ENCODE data around the gene SCAPER.

SCAPER gene

DNA sequence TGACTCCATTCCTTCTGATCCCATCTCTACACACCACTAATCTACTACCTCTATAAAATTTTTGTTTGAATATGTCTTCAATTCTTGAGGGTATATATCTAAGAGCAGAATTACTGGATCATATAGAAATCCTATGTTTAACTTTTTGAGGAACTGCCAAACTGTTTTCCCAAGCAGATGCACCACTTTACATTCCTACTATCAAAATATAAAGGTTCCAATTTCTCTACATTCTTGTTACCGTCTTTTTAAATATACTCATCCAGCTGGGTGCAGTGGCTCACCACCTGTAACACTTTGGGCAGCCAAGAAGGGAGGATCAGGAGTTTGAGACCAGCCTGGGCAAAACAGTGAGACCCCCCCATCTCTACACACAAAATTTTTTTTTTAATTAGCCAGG, 268.0 kb downstream of the SCAPER start:
- DNase-seq (ENCODE audit: low spot score): no peak
- Histone ChIP-seq H3K36me3 (ENCODE audit: low read depth) (no peaks in the 10 kb centered on the region), H3K27me3 (ENCODE audit: insufficient read depth, poor library complexity, severe bottlenecking) (no peaks in the 10 kb centered on the region), H3K27ac (ENCODE audit: poor library complexity, severe bottlenecking) (no peak overlapping the region), H3K4me3 (ENCODE audit: severe bottlenecking) (no peak overlapping the region), H3K9me3 (ENCODE audit: severe bottlenecking) (no peaks in the 10 kb centered on the region), H3K4me1 (ENCODE audit: insufficient read depth, poor library complexity, severe bottlenecking) (no peaks in the 10 kb centered on the region)
- TF ChIP-seq, protein P1, sequence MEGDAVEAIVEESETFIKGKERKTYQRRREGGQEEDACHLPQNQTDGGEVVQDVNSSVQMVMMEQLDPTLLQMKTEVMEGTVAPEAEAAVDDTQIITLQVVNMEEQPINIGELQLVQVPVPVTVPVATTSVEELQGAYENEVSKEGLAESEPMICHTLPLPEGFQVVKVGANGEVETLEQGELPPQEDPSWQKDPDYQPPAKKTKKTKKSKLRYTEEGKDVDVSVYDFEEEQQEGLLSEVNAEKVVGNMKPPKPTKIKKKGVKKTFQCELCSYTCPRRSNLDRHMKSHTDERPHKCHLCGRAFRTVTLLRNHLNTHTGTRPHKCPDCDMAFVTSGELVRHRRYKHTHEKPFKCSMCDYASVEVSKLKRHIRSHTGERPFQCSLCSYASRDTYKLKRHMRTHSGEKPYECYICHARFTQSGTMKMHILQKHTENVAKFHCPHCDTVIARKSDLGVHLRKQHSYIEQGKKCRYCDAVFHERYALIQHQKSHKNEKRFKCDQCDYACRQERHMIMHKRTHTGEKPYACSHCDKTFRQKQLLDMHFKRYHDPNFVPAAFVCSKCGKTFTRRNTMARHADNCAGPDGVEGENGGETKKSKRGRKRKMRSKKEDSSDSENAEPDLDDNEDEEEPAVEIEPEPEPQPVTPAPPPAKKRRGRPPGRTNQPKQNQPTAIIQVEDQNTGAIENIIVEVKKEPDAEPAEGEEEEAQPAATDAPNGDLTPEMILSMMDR (IDR thresholded peaks at IDR 0.05; ENCODE audit: poor library complexity, severe bottlenecking): no peak
- ATAC-seq (ENCODE audit: low read depth): no peak

DNA sequence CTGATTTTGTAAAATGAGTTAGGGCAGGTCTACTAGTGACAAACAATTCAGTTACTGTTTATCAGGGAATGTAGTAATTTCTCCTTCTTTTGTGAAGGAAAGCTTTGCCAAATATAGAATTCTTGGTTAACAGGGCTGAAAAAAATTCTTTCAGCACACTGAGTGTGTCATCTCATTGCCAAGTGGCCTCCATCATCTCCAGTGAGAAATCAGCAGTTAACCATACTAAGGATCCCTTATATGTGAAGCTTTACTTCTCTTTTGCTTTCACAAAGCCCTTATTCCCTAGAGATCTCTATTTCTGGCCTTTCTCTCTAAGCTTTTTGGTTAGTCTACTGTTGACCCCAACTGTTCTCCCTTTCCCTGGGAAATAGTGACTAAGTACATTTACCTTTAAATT, 269.1 kb downstream of the SCAPER start:
- DNase-seq (ENCODE audit: low spot score): no peak
- Histone ChIP-seq H3K4me1 (ENCODE audit: insufficient read depth, poor library complexity, severe bottlenecking) (no peaks in the 10 kb centered on the region), H3K27ac (ENCODE audit: poor library complexity, severe bottlenecking) (no peak overlapping the region), H3K36me3 (ENCODE audit: low read depth) (no peaks in the 10 kb centered on the region), H3K4me3 (ENCODE audit: severe bottlenecking) (no peak overlapping the region), H3K27me3 (ENCODE audit: insufficient read depth, poor library complexity, severe bottlenecking) (no peaks in the 10 kb centered on the region), H3K9me3 (ENCODE audit: severe bottlenecking) (no peaks in the 10 kb centered on the region)
- TF ChIP-seq, protein P1 (IDR thresholded peaks at IDR 0.05; ENCODE audit: poor library complexity, severe bottlenecking): no peak
- ATAC-seq (ENCODE audit: low read depth): no peak

DNA sequence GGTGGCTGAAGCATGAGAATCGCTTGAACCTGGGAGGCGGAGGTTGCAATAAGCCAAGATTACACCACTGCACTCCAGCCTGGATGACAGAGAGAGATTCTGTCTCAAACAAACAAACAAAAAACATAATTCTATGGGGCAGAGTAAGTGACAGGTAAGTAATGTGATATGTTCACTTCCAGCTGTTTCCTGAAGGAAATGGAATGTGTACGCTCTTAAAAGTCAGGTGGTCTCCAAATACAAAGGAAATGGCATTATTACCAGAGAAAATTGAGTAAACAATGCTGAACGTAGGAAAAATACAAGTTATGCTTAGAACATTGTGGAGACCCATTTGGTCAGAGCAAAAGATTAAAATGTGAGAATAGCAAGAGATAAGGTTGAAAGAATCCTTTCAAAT, 278.5 kb downstream of the SCAPER start:
- Histone ChIP-seq H3K4me3 (ENCODE audit: severe bottlenecking) (no peak overlapping the region), H3K27me3 (ENCODE audit: insufficient read depth, poor library complexity, severe bottlenecking) (no peaks in the 10 kb centered on the region), H3K4me1 (ENCODE audit: insufficient read depth, poor library complexity, severe bottlenecking) (no peaks in the 10 kb centered on the region), H3K27ac (ENCODE audit: poor library complexity, severe bottlenecking) (no peak overlapping the region), H3K9me3 (ENCODE audit: severe bottlenecking) (no peaks in the 10 kb centered on the region), H3K36me3 (ENCODE audit: low read depth) (no peaks in the 10 kb centered on the region)
- TF ChIP-seq, protein P1 (IDR thresholded peaks at IDR 0.05; ENCODE audit: poor library complexity, severe bottlenecking): no peak
- DNase-seq (ENCODE audit: low spot score) (no peak), ATAC-seq (ENCODE audit: low read depth) (no peak)

DNA sequence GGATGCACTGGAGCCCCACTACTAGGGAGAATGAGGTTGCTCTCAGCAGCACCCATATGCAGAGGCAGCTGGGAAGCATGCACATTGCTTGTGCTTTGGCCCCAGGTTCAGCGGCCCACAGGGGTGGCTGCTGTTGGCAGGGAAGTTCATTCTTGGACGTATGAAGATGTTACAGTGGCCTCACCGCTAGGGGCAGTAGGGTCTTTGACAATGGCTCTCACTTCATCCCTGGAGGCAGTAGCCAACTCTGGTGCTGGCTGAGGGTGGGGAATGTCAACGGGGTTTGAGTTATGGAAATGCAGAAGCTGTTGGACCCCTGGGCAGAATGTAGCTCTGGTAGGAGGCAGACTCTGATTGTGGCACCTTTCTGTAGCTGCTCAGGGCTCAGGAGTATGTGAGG, 279.9 kb downstream of the SCAPER start:
- Histone ChIP-seq H3K27me3 (ENCODE audit: insufficient read depth, poor library complexity, severe bottlenecking) (no peaks in the 10 kb centered on the region), H3K4me1 (ENCODE audit: insufficient read depth, poor library complexity, severe bottlenecking) (no peaks in the 10 kb centered on the region), H3K27ac (ENCODE audit: poor library complexity, severe bottlenecking) (no peak overlapping the region), H3K36me3 (ENCODE audit: low read depth) (0 out of 2 replicates have a peak, but pooled peaks cover under 1% of the 10 kb centered on the region), H3K9me3 (ENCODE audit: severe bottlenecking) (no peaks in the 10 kb centered on the region), H3K4me3 (ENCODE audit: severe bottlenecking) (no peak overlapping the region)
- TF ChIP-seq, protein P1 (IDR thresholded peaks at IDR 0.05; ENCODE audit: poor library complexity, severe bottlenecking): no peak
- DNase-seq (ENCODE audit: low spot score) (no peak), ATAC-seq (ENCODE audit: low read depth) (no peak)

DNA sequence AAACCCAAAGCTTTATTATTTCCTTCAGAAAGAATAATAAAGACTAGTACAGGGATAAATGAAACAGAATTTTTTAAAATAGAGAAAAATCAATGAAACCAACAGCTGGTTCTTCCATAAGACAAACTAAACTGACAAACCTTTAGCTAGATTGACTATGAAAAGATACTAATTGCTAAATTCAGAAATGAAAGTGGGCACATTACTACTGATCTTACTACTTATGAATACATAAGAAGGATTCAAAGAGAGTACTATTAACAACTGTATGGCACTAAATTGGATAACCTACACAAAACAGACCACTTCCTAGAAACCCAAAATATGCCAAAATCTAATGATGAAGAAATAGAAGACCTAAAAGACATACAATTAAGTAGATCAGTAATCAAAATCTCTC, 290.4 kb downstream of the SCAPER start:
- Histone ChIP-seq H3K4me3 (ENCODE audit: severe bottlenecking) (no peak overlapping the region), H3K27ac (ENCODE audit: poor library complexity, severe bottlenecking) (no peak overlapping the region), H3K4me1 (ENCODE audit: insufficient read depth, poor library complexity, severe bottlenecking) (no peaks in the 10 kb centered on the region), H3K9me3 (ENCODE audit: severe bottlenecking) (peaks cover 4% of the 10 kb centered on the region), H3K27me3 (ENCODE audit: insufficient read depth, poor library complexity, severe bottlenecking) (no peaks in the 10 kb centered on the region), H3K36me3 (ENCODE audit: low read depth) (no peaks in the 10 kb centered on the region)
- no peak for ATAC-seq (ENCODE audit: low read depth)
- DNase-seq (ENCODE audit: low spot score): no peak
- TF ChIP-seq, protein P1 (IDR thresholded peaks at IDR 0.05; ENCODE audit: poor library complexity, severe bottlenecking): no peak
